GM12873 (cell line): Measurements from ENCODE around the gene CH25H.

Experiments
- CTCF ChIP-seq: IDR thresholded peaks from 2 replicates; pipeline ENCODE4 v1.5.1; 2012; ENCODE audit warnings: low read depth, mild to moderate bottlenecking, moderate library complexity, low read length, control low read depth; ENCODE audit not compliant: insufficient read depth; ENCODE audit errors: missing control alignments

Gene CH25H

GRCh38 chr10:89224739-89225443 is 17.8 kb upstream of the CH25H start:
- no peak for TF ChIP-seq CTCF

DNA sequence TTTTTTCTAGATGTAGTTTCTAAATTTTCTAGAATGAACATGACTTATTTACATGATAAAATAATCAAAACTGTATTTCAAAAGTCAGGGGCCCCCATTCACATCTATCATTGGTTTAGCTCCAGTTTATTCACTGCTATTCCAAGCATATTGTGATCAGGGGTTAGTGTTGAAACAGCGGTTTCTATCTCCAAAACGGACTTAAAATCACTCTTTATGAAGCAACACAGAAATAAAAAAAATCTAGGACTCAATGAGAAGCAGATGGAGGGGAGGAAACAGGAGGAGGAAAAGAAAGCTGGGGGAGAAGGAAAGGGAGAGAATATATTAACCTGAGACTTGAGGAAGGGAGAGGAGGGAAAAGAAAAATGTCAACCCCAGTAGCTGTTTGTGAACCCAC is 14.8 kb upstream of the CH25H start:
- TF ChIP-seq CTCF: no peak

GRCh38 chr10:89219513-89220218 is 12.5 kb upstream of the CH25H start:
- no peak for TF ChIP-seq CTCF

GRCh38 chr10:89217057-89217990 is 10.2 kb upstream of the CH25H start:
- TF ChIP-seq CTCF: peak; percentile 61

GRCh38 chr10:89216056-89216455 is 8.9 kb upstream of the CH25H start:
- TF ChIP-seq CTCF: no peak

DNA sequence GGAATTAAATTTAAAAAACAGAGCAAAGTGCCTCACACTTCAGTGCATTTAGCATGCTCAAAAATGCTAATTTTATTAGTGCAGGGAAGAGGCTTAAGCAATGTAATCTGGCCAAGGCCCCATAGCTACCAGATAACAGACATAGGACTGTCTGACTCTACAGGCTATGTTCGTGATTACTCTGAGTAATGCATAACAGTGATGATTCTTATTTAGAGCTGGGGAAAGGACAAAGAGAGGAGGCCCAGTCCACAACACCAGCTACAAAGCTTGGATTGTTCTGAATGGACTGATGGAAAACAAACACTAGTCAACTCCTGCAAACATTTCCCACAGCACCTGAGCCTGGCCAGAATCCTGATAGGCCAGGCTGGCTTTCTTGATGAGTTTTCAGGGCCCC is 8.4 kb upstream of the CH25H start:
- TF ChIP-seq CTCF: no peak

- no peak for TF ChIP-seq CTCF
These were observed 7.5 kb upstream of the CH25H start for GRCh38 chr10:89214566-89215165.
